K562 (cell line): ENCODE results near the gene TNIK. TPM values are rescaled to one million over a fixed set of nuclear protein-coding genes. Genes with fewer than 3 reads are reported as not detected.

ENCODE experiments used
- ATAC-seq: fragments of 200-7000 bp; cut with Tn5 transposase; 3 replicates; pipeline ENCODE4 v1.9.1; 2020; ENCODE audit warnings: moderate library complexity
- BruUV-seq: library from RNA; stranded (reverse); fragments of 400-500 nt; replicated peaks from 2 replicates; lab custom pipeline; 2021; lab: Mats Ljungman, UMichigan
- CTCF ChIA-PET: fragments of 300-600 bp; formaldehyde crosslinking; extraction: SDS; loops from one replicate; lab custom pipeline; 2021; ENCODE audit warnings: low intra/inter-chr PET ratio; lab: Yijun Ruan, JAX
- POLR2A ChIA-PET: fragments of 300-600, 350-650 bp; sonication (Branson Sonifier 250); formaldehyde crosslinking; extraction: SDS; loops from one replicate; lab custom pipeline; 2021; ENCODE audit warnings: antibody characterized with exemption, inconsistent platforms; lab: Yijun Ruan, JAX
- DNase-seq, 4 experiments: peaks; one replicate each; pipeline versions ENCODE4 v3.0.0 to v3.0.0-alpha.2; 2011 to 2018; ENCODE audit warnings: low spot score in 3 of 4, mixed read lengths in 3 of 4; ENCODE audit errors: extremely low read depth in 1 of 4
- FAIRE-seq: peaks from 2 replicates; lab custom pipeline; 2011; peaks lifted over from hg19 to GRCh38; lab: Jason Lieb, UNC
- H2AFZ ChIP-seq: 2 replicates; pipeline ENCODE4 v1.6.0; 2011; ENCODE audit warnings: low read depth, low read length, control low read depth, inconsistent platforms
- H3K27ac ChIP-seq: fragments of 200-600 bp; 3 replicates; pipeline ENCODE4 v1.8.0; 2011; ENCODE audit warnings: low read depth, mild to moderate bottlenecking, control low read depth, inconsistent platforms, low read length, moderate library complexity, mixed read lengths; ENCODE audit errors: extremely low read depth
- H3K27me3 ChIP-seq, 2 experiments: fragments of 300-600 bp in 1 of 2; 2 replicates in 1 of 2; 3 replicates in 1 of 2; pipeline versions ENCODE4 v1.6.0 to v1.8.0; 2011; ENCODE audit warnings: inconsistent platforms in 2 of 2, low read length in 2 of 2, mild to moderate bottlenecking in 1 of 2, mixed read lengths in 1 of 2, moderate library complexity in 1 of 2; ENCODE audit not compliant: control insufficient read depth in 2 of 2, insufficient read depth in 2 of 2
- H3K36me3 ChIP-seq: fragments of 300-600 bp; 3 replicates; pipeline ENCODE4 v1.8.0; 2011; ENCODE audit warnings: mild to moderate bottlenecking, low read length, inconsistent platforms; ENCODE audit not compliant: control insufficient read depth, insufficient read depth
- H3K4me1 ChIP-seq, 2 experiments: fragments of 200-600 bp in 1 of 2; replicated peaks in 1 of 2; 2 replicates in 1 of 2; 3 replicates in 1 of 2; pipeline versions ENCODE4 v1.5.1 to v1.8.0; 2011; ENCODE audit warnings: inconsistent platforms in 2 of 2, low read length in 2 of 2, mild to moderate bottlenecking in 1 of 2, mixed read lengths in 1 of 2, moderate library complexity in 1 of 2; ENCODE audit not compliant: control insufficient read depth in 2 of 2, insufficient read depth in 2 of 2
- H3K4me2 ChIP-seq: 2 replicates; pipeline ENCODE4 v1.6.1; 2011; ENCODE audit warnings: low read length, control low read depth, inconsistent platforms, mixed read lengths; ENCODE audit not compliant: insufficient read depth
- H3K4me3 ChIP-seq: fragments of 200-600 bp; sonication (generic), shearing (Covaris generic); 2 replicates; pipeline ENCODE4 v1.5.1; 2016; ENCODE audit warnings: control low read depth, inconsistent platforms
- H3K79me2 ChIP-seq: fragments of 200-600 bp; 3 replicates; pipeline ENCODE4 v1.8.0; 2011; ENCODE audit warnings: low read length, inconsistent platforms; ENCODE audit not compliant: control insufficient read depth, insufficient read depth
- H3K9ac ChIP-seq, 2 experiments: 2 replicates each; pipeline versions ENCODE4 v1.6.0 to v1.6.1; 2011; ENCODE audit warnings: low read depth in 2 of 2, low read length in 2 of 2, control low read depth in 1 of 2, inconsistent platforms in 1 of 2, mild to moderate bottlenecking in 1 of 2, mixed read lengths in 1 of 2; ENCODE audit not compliant: insufficient read depth in 1 of 2
- H3K9me1 ChIP-seq: one replicate; pipeline ENCODE4 v1.6.0; 2011; ENCODE audit warnings: inconsistent platforms, mild to moderate bottlenecking, low read length, moderate library complexity; ENCODE audit not compliant: control insufficient read depth, insufficient read depth
- H3K9me3 ChIP-seq: replicated peaks from 2 replicates; pipeline ENCODE4 v1.5.1; 2011; ENCODE audit warnings: low read depth, low read length, inconsistent platforms; ENCODE audit not compliant: control insufficient read depth, insufficient read depth
- H4K20me1 ChIP-seq: replicated peaks from 2 replicates; pipeline ENCODE4 v1.6.1; 2011; ENCODE audit warnings: low read length, inconsistent platforms, mixed read lengths; ENCODE audit not compliant: control insufficient read depth, insufficient read depth
- KDM1A ChIP-seq, 2 experiments: fragments of 450-650 bp; IDR thresholded peaks; 2 replicates each; pipeline ENCODE4 v1.6.1; 2016; ENCODE audit warnings: mild to moderate bottlenecking in 2 of 2
- LARP7 ChIP-seq: fragments of 450-650 bp; IDR thresholded peaks from 2 replicates; pipeline ENCODE4 v1.6.1; 2016
- NR4A1 ChIP-seq, 2 experiments: fragments of 250-450 bp in 1 of 2; fragments of 450-650 bp in 1 of 2; sonication (Bioruptor Pico) in 1 of 2; IDR thresholded peaks; 2 replicates each; pipeline versions ENCODE4 v1.4.0 to v1.6.1; 2016 to 2020; ENCODE audit warnings: mild to moderate bottlenecking in 2 of 2, missing compliant biosample characterization in 1 of 2, missing genetic modification characterization in 1 of 2, moderate library complexity in 1 of 2
- PHF21A ChIP-seq: fragments of 450-650 bp; IDR thresholded peaks from 2 replicates; pipeline ENCODE4 v1.6.1; 2017; ENCODE audit warnings: low read depth, borderline replicate concordance
- RBM15 ChIP-seq: fragments of 200-400 bp; formaldehyde crosslinking; IDR thresholded peaks from 2 replicates; pipeline ENCODE4 v1.6.1; 2018; ENCODE audit warnings: mild to moderate bottlenecking, low read length, moderate library complexity; ENCODE audit not compliant: insufficient read depth
- SRF ChIP-seq, 2 experiments: fragments of 250-450, 450-650 bp in 1 of 2; sonication (Bioruptor Pico) in 1 of 2; sonication (generic) in 1 of 2; formaldehyde crosslinking; IDR thresholded peaks; 2 replicates each; pipeline versions ENCODE4 v1.5.0 to v1.5.1; 2020 to 2022; ENCODE audit warnings: mild to moderate bottlenecking in 1 of 2, missing genetic modification reagents in 1 of 2
- TEAD2 ChIP-seq: fragments of 450-650 bp; IDR thresholded peaks from 2 replicates; pipeline ENCODE4 v1.6.1; 2016; ENCODE audit warnings: missing genetic modification characterization, control low read depth, missing compliant biosample characterization
- ZNF583 ChIP-seq: fragments of 250-450 bp; sonication (Bioruptor Pico); IDR thresholded peaks from 2 replicates; pipeline ENCODE4 v1.4.0; 2020
- ZNF780A ChIP-seq: fragments of 250-450 bp; sonication (Bioruptor Pico); IDR thresholded peaks from 2 replicates; pipeline ENCODE4 v1.5.0; 2021; ENCODE audit warnings: mild to moderate bottlenecking
- WGBS: fragments of 100-300 bp; shearing (Covaris generic); methylation state at CpG from one replicate; pipeline ENCODE4 v1.1.6; 2016; ENCODE audit warnings: low coverage, mixed read lengths; ENCODE audit not compliant: insufficient coverage; ENCODE audit errors: missing lambda C conversion rate; 5-methylcytosine and 5-hydroxymethylcytosine counted together
- in situ Hi-C: fragments of 300-500 bp; cut with MboI; formaldehyde crosslinking; loops from 4 replicates; pipeline ENCODE4 v1.15.0; 2018; ENCODE audit warnings: inconsistent platforms, mixed read lengths
- intact Hi-C: fragments of 100-400 bp; cut with micrococcal nuclease; formaldehyde crosslinking; loops from 2 replicates; pipeline ENCODE4 v1.14.2; 2022
- polyA plus RNA-seq, 8 experiments: library from polyadenylated mRNA; depleted of rRNA in 4 of 8; stranded (reverse) in 5 of 8; unstranded in 3 of 8; fragments of >200 nt; fragmentation: Nextera tagmentation in 2 of 8; fragmentation: Illumina TruSeq in 1 of 8; extraction: Ambion mirVana in 2 of 8; extraction: Trizol in 1 of 8; gene quantifications; 2 replicates each; pipeline versions ENCODE4 v1.2.1 to v1.2.3, GENCODE V29; 2011 to 2014; ENCODE audit warnings: inconsistent platforms in 1 of 8, missing spikeins in 1 of 8
- total RNA-seq, 7 experiments: library from RNA; depleted of rRNA in 6 of 7; stranded (reverse); fragments of >200 nt in 6 of 7; fragmentation: Illumina TruSeq in 2 of 7; extraction: Trizol in 2 of 7; gene quantifications; 2 replicates each; pipeline versions ENCODE4 v1.2.1 to v1.2.3, GENCODE V29; 2011 to 2021; ENCODE audit warnings: low replicate concordance in 1 of 7
- TF ChIP-seq, protein P1 (sequence below), 2 experiments: fragments of 150-350 bp in 1 of 2; IDR thresholded peaks; 2 replicates each; pipeline ENCODE4 v1.6.1; 2012 to 2016; ENCODE audit warnings: low read depth in 2 of 2, low read length in 2 of 2, mild to moderate bottlenecking in 1 of 2, moderate library complexity in 1 of 2

The TNIK gene
- total and polyA plus RNA-seq, 9 of the 15 experiments (the other 6 are each of a cell fraction or from before 2014, with no cell fraction given): 6.6 to 39.0 (median 24.7) TPM

DNA sequence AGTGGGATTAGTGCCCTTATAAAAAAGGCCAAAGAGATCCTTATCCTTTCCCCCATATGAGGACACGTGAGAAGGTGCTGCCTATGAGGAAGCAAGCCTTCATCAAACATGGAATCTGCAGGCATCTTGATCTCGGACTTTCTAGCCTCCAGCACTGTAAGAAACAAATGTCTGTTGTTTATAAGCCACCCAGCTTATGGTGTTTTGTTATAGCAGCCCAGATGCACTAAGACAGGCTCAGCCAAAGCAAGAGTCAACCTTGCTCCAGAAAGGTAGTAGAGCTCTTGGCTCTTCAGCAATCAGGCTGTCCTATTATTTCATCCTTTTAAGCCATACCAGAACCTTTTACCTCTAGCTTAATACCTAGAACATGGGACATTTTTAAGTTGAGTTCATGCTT lies 12.3 kb upstream of the TNIK start:
- peak overlapping the region; percentile 58 for H2AFZ ChIP-seq
- no peak for TF ChIP-seq SRF (CRISPR knock-in tag; IDR thresholded peaks at IDR 0.05)
- TF ChIP-seq RBM15: no peak
- TF ChIP-seq, protein P1, sequence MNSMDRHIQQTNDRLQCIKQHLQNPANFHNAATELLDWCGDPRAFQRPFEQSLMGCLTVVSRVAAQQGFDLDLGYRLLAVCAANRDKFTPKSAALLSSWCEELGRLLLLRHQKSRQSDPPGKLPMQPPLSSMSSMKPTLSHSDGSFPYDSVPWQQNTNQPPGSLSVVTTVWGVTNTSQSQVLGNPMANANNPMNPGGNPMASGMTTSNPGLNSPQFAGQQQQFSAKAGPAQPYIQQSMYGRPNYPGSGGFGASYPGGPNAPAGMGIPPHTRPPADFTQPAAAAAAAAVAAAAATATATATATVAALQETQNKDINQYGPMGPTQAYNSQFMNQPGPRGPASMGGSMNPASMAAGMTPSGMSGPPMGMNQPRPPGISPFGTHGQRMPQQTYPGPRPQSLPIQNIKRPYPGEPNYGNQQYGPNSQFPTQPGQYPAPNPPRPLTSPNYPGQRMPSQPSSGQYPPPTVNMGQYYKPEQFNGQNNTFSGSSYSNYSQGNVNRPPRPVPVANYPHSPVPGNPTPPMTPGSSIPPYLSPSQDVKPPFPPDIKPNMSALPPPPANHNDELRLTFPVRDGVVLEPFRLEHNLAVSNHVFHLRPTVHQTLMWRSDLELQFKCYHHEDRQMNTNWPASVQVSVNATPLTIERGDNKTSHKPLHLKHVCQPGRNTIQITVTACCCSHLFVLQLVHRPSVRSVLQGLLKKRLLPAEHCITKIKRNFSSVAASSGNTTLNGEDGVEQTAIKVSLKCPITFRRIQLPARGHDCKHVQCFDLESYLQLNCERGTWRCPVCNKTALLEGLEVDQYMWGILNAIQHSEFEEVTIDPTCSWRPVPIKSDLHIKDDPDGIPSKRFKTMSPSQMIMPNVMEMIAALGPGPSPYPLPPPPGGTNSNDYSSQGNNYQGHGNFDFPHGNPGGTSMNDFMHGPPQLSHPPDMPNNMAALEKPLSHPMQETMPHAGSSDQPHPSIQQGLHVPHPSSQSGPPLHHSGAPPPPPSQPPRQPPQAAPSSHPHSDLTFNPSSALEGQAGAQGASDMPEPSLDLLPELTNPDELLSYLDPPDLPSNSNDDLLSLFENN (IDR thresholded peaks at IDR 0.05; ENCODE audit: low read depth in 2 of 2, low read length in 2 of 2): no peak
- TF ChIP-seq ZNF583 (CRISPR knock-in tag): no peak
- no peak for TF ChIP-seq KDM1A (IDR thresholded peaks at IDR 0.05)
- no peak for TF ChIP-seq LARP7
- no peak for TF ChIP-seq TEAD2
- TF ChIP-seq NR4A1 (CRISPR knock-in tag; IDR thresholded peaks at IDR 0.05): no peak
- TF ChIP-seq NR4A1 (tag; IDR thresholded peaks at IDR 0.05): 0 out of 2 replicates have a peak, but pooled peaks have one; percentile 12
- TF ChIP-seq PHF21A: no peak
- no peak for TF ChIP-seq ZNF780A

More for the DNA sequence above, 12.3 kb upstream of the TNIK start:
- in situ Hi-C loops: no loop called here
- DNase-seq (no peak), ATAC-seq (no peak), FAIRE-seq (peak; percentile 37)
- Histone ChIP-seq H3K79me2 (no peaks in the 10 kb centered on the region), H3K27ac (peak overlapping the region; percentile 1; the same call in 1 of the 3 replicates), H3K9me1 (no peaks in the 10 kb centered on the region), H3K9ac (no peak overlapping the region), H3K4me3 (no peak overlapping the region), H4K20me1 (no peaks in the 10 kb centered on the region), H3K36me3 (no peaks in the 10 kb centered on the region), H3K4me2 (no peak overlapping the region), H3K4me1 (peaks cover 19 to 47% of the 10 kb centered on the region in 2 experiments), H3K9me3 (no peaks in the 10 kb centered on the region), H3K27me3 (no peaks in the 10 kb centered on the region)
- BruUV-seq: no TSS peak
- intact Hi-C loops: no loop called here
- CTCF ChIA-PET: no interaction called here
- 26% methylated on average over 2 of the region's 2 CpGs for WGBS
- POLR2A ChIA-PET: interaction anchor here (1.1 to 2.2 kb wide), 3 partner anchors 12 to 18 kb away, joined by 3 to 6 read pairs (median 4); partner anchors contain the start of gene TNIK
